ENCODE results near the gene KCNC2. TPM values are rescaled to one million over a fixed set of nuclear protein-coding genes. Genes with fewer than 3 reads are reported as not detected.

Gene KCNC2
- total and polyA plus RNA-seq, 5 donors from 2014 or later: not detected

- no peak overlapping the region for H3K4me3 ChIP-seq (ENCODE audit: low read depth, low read length)
- Mint-ChIP-seq H3K4me1 (no peaks in the 10 kb centered on the region), H3K4me3 (no peak overlapping the region), H3K9me3 (peaks cover 0 to 1% (median 0%) of the 10 kb centered on the region in 7 donors), H3K36me3 (no peaks in the 10 kb centered on the region), H3K27ac (no peak overlapping the region), H3K27me3 (no peaks in the 10 kb centered on the region)
- H3K36me3 ChIP-seq (ENCODE audit: control insufficient read depth, insufficient read depth, low read length): no peaks in the 10 kb centered on the region
- H3K4me1 ChIP-seq (ENCODE audit: control insufficient read depth, insufficient read depth, low read length, poor library complexity, severe bottlenecking): no peaks in the 10 kb centered on the region
- DNase-seq (no peak), ATAC-seq (ENCODE audit: low read depth in 2 of 2) (no peak)
- H3K27ac ChIP-seq (ENCODE audit: insufficient read depth, low read length, poor library complexity, severe bottlenecking): no peak overlapping the region
- no peaks in the 10 kb centered on the region for H3K27me3 ChIP-seq (ENCODE audit: control insufficient read depth, insufficient read depth, low read length)
- H3K9me3 ChIP-seq (ENCODE audit: control insufficient read depth in 2 of 2, low read length in 2 of 2): no peaks in the 10 kb centered on the region
These were observed 112.6 kb downstream of the KCNC2 start for GRCh38 chr12:75097003-75097402.

GRCh38 chr12:75087654-75088053, 122.0 kb downstream of the KCNC2 start:
- no peak overlapping the region for H3K4me3 Mint-ChIP-seq
- Histone ChIP-seq H3K36me3 (ENCODE audit: control insufficient read depth, insufficient read depth, low read length) (no peaks in the 10 kb centered on the region), H3K9me3 (ENCODE audit: control insufficient read depth in 2 of 2, low read length in 2 of 2) (no peaks in the 10 kb centered on the region), H3K27me3 (ENCODE audit: control insufficient read depth, insufficient read depth, low read length) (no peaks in the 10 kb centered on the region), H3K4me3 (ENCODE audit: low read depth, low read length) (no peak overlapping the region), H3K4me1 (ENCODE audit: control insufficient read depth, insufficient read depth, low read length, poor library complexity, severe bottlenecking) (no peaks in the 10 kb centered on the region), H3K27ac (ENCODE audit: insufficient read depth, low read length, poor library complexity, severe bottlenecking) (no peak overlapping the region)
- no peaks in the 10 kb centered on the region for H3K36me3 Mint-ChIP-seq
- no peaks in the 10 kb centered on the region for H3K27me3 Mint-ChIP-seq
- peaks cover 0 to 3% (median 0%) of the 10 kb centered on the region in 7 donors for H3K9me3 Mint-ChIP-seq
- H3K4me1 Mint-ChIP-seq: no peaks in the 10 kb centered on the region
- DNase-seq: no peak
- no peak overlapping the region for H3K27ac Mint-ChIP-seq
- no peak for ATAC-seq (ENCODE audit: low read depth in 2 of 2)

GRCh38 chr12:75086091-75087038, 123.3 kb downstream of the KCNC2 start:
- DNase-seq (no peak), ATAC-seq (ENCODE audit: low read depth in 2 of 2) (no peak)
- Mint-ChIP-seq H3K4me1 (no peaks in the 10 kb centered on the region), H3K36me3 (no peaks in the 10 kb centered on the region), H3K27ac (no peak overlapping the region), H3K9me3 (peaks cover 0 to 3% (median 0%) of the 10 kb centered on the region in 7 donors), H3K27me3 (no peaks in the 10 kb centered on the region), H3K4me3 (no peak overlapping the region)
- Histone ChIP-seq H3K4me1 (ENCODE audit: control insufficient read depth, insufficient read depth, low read length, poor library complexity, severe bottlenecking) (no peaks in the 10 kb centered on the region), H3K4me3 (ENCODE audit: low read depth, low read length) (no peak overlapping the region), H3K9me3 (ENCODE audit: control insufficient read depth in 2 of 2, low read length in 2 of 2) (no peaks in the 10 kb centered on the region), H3K36me3 (ENCODE audit: control insufficient read depth, insufficient read depth, low read length) (no peaks in the 10 kb centered on the region), H3K27ac (ENCODE audit: insufficient read depth, low read length, poor library complexity, severe bottlenecking) (no peak overlapping the region), H3K27me3 (ENCODE audit: control insufficient read depth, insufficient read depth, low read length) (no peaks in the 10 kb centered on the region)

GRCh38 chr12:75081305-75081704, 128.3 kb downstream of the KCNC2 start:
- H3K4me1 Mint-ChIP-seq: no peaks in the 10 kb centered on the region
- no peaks in the 10 kb centered on the region for H3K36me3 Mint-ChIP-seq
- H3K27ac ChIP-seq (ENCODE audit: insufficient read depth, low read length, poor library complexity, severe bottlenecking): no peak overlapping the region
- H3K4me3 Mint-ChIP-seq: no peak overlapping the region
- H3K9me3 Mint-ChIP-seq: peaks cover 0 to 2% (median 0%) of the 10 kb centered on the region in 7 donors
- H3K36me3 ChIP-seq (ENCODE audit: control insufficient read depth, insufficient read depth, low read length): no peaks in the 10 kb centered on the region
- H3K27ac Mint-ChIP-seq: no peak overlapping the region
- no peak overlapping the region for H3K4me3 ChIP-seq (ENCODE audit: low read depth, low read length)
- H3K27me3 ChIP-seq (ENCODE audit: control insufficient read depth, insufficient read depth, low read length): no peaks in the 10 kb centered on the region
- ATAC-seq (ENCODE audit: low read depth in 2 of 2) (no peak), DNase-seq (no peak)
- H3K4me1 ChIP-seq (ENCODE audit: control insufficient read depth, insufficient read depth, low read length, poor library complexity, severe bottlenecking): no peaks in the 10 kb centered on the region
- H3K27me3 Mint-ChIP-seq: no peaks in the 10 kb centered on the region
- H3K9me3 ChIP-seq (ENCODE audit: control insufficient read depth in 2 of 2, low read length in 2 of 2): no peaks in the 10 kb centered on the region

- Histone ChIP-seq H3K27me3 (ENCODE audit: control insufficient read depth, insufficient read depth, low read length) (no peaks in the 10 kb centered on the region), H3K9me3 (ENCODE audit: control insufficient read depth in 2 of 2, low read length in 2 of 2) (no peaks in the 10 kb centered on the region), H3K27ac (ENCODE audit: insufficient read depth, low read length, poor library complexity, severe bottlenecking) (no peak overlapping the region), H3K36me3 (ENCODE audit: control insufficient read depth, insufficient read depth, low read length) (no peaks in the 10 kb centered on the region), H3K4me1 (ENCODE audit: control insufficient read depth, insufficient read depth, low read length, poor library complexity, severe bottlenecking) (no peaks in the 10 kb centered on the region), H3K4me3 (ENCODE audit: low read depth, low read length) (no peak overlapping the region)
- Mint-ChIP-seq H3K4me3 (no peak overlapping the region), H3K9me3 (peaks cover 0 to 2% (median 0%) of the 10 kb centered on the region in 7 donors), H3K27me3 (no peaks in the 10 kb centered on the region), H3K4me1 (no peaks in the 10 kb centered on the region), H3K36me3 (no peaks in the 10 kb centered on the region), H3K27ac (no peak overlapping the region)
- ATAC-seq (ENCODE audit: low read depth in 2 of 2) (no peak), DNase-seq (no peak)
These were observed 129.1 kb downstream of the KCNC2 start for GRCh38 chr12:75080582-75080981.

GRCh38 chr12:75065482-75065881, 144.2 kb downstream of the KCNC2 start:
- no peaks in the 10 kb centered on the region for H3K27me3 ChIP-seq (ENCODE audit: control insufficient read depth, insufficient read depth, low read length)
- H3K27ac ChIP-seq (ENCODE audit: insufficient read depth, low read length, poor library complexity, severe bottlenecking): no peak overlapping the region
- H3K27me3 Mint-ChIP-seq: no peaks in the 10 kb centered on the region
- H3K4me3 Mint-ChIP-seq: no peak overlapping the region
- H3K9me3 Mint-ChIP-seq: peaks cover 0 to 5% (median 3%) of the 10 kb centered on the region in 7 donors
- H3K36me3 Mint-ChIP-seq: no peaks in the 10 kb centered on the region
- DNase-seq: no peak
- no peaks in the 10 kb centered on the region for H3K4me1 Mint-ChIP-seq
- no peak overlapping the region for H3K4me3 ChIP-seq (ENCODE audit: low read depth, low read length)
- no peaks in the 10 kb centered on the region for H3K36me3 ChIP-seq (ENCODE audit: control insufficient read depth, insufficient read depth, low read length)
- no peak for ATAC-seq (ENCODE audit: low read depth in 2 of 2)
- H3K9me3 ChIP-seq (ENCODE audit: control insufficient read depth in 2 of 2, low read length in 2 of 2): no peaks in the 10 kb centered on the region
- no peak overlapping the region for H3K27ac Mint-ChIP-seq
- H3K4me1 ChIP-seq (ENCODE audit: control insufficient read depth, insufficient read depth, low read length, poor library complexity, severe bottlenecking): no peaks in the 10 kb centered on the region

GRCh38 chr12:75062691-75063090, 146.9 kb downstream of the KCNC2 start:
- Mint-ChIP-seq H3K36me3 (no peaks in the 10 kb centered on the region), H3K27ac (no peak overlapping the region), H3K4me3 (no peak overlapping the region), H3K27me3 (no peaks in the 10 kb centered on the region), H3K4me1 (no peaks in the 10 kb centered on the region), H3K9me3 (peaks cover 0 to 4% (median 0%) of the 10 kb centered on the region in 7 donors)
- Histone ChIP-seq H3K4me3 (ENCODE audit: low read depth, low read length) (no peak overlapping the region), H3K27ac (ENCODE audit: insufficient read depth, low read length, poor library complexity, severe bottlenecking) (no peak overlapping the region), H3K27me3 (ENCODE audit: control insufficient read depth, insufficient read depth, low read length) (no peaks in the 10 kb centered on the region), H3K4me1 (ENCODE audit: control insufficient read depth, insufficient read depth, low read length, poor library complexity, severe bottlenecking) (no peaks in the 10 kb centered on the region), H3K9me3 (ENCODE audit: control insufficient read depth in 2 of 2, low read length in 2 of 2) (no peaks in the 10 kb centered on the region), H3K36me3 (ENCODE audit: control insufficient read depth, insufficient read depth, low read length) (no peaks in the 10 kb centered on the region)
- DNase-seq (no peak), ATAC-seq (ENCODE audit: low read depth in 2 of 2) (no peak)

GRCh38 chr12:75058228-75058627, 151.4 kb downstream of the KCNC2 start:
- DNase-seq: no peak
- no peaks in the 10 kb centered on the region for H3K9me3 ChIP-seq (ENCODE audit: control insufficient read depth in 2 of 2, low read length in 2 of 2)
- no peak overlapping the region for H3K27ac Mint-ChIP-seq
- H3K36me3 Mint-ChIP-seq: no peaks in the 10 kb centered on the region
- ATAC-seq (ENCODE audit: low read depth in 2 of 2): no peak
- no peaks in the 10 kb centered on the region for H3K36me3 ChIP-seq (ENCODE audit: control insufficient read depth, insufficient read depth, low read length)
- H3K27me3 Mint-ChIP-seq: no peaks in the 10 kb centered on the region
- no peak overlapping the region for H3K4me3 Mint-ChIP-seq
- H3K4me1 ChIP-seq (ENCODE audit: control insufficient read depth, insufficient read depth, low read length, poor library complexity, severe bottlenecking): no peaks in the 10 kb centered on the region
- no peaks in the 10 kb centered on the region for H3K4me1 Mint-ChIP-seq
- no peak overlapping the region for H3K4me3 ChIP-seq (ENCODE audit: low read depth, low read length)
- no peak overlapping the region for H3K27ac ChIP-seq (ENCODE audit: insufficient read depth, low read length, poor library complexity, severe bottlenecking)
- H3K27me3 ChIP-seq (ENCODE audit: control insufficient read depth, insufficient read depth, low read length): no peaks in the 10 kb centered on the region
- H3K9me3 Mint-ChIP-seq: peaks cover 0 to 4% (median 0%) of the 10 kb centered on the region in 7 donors

Measured in CD4-positive, CD25-positive, alpha-beta regulatory T cell (primary cell).